ENCODE measurements around the gene STAMBP.
"Not testable (repeated sequence)": the region's sequence is repeated elsewhere in the genome, so short reads cannot be mapped to it uniquely, and the experiment has no call there.

Gene STAMBP

DNA sequence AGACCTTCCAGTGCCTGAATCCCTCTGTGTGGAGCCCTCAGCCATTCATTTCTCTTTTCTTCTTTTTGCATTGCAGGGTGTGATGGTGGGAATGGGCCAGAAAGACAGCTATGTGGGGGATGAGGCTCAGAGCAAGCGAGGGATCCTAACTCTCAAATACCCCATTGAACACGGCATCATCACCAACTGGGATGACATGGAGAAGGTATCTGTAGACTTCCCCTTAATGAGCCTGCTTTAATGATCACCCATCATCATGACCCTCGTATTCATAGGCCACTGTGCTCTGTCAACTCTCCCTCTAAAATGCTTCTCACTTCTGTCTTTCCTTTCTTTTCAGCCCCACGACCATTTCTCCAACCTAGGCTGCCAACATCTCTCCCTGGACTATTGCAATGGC lies 73.5 kb downstream of the STAMBP start:
- DNase-seq (ENCODE audit: low spot score): no peak
- TF ChIP-seq, protein P1, sequence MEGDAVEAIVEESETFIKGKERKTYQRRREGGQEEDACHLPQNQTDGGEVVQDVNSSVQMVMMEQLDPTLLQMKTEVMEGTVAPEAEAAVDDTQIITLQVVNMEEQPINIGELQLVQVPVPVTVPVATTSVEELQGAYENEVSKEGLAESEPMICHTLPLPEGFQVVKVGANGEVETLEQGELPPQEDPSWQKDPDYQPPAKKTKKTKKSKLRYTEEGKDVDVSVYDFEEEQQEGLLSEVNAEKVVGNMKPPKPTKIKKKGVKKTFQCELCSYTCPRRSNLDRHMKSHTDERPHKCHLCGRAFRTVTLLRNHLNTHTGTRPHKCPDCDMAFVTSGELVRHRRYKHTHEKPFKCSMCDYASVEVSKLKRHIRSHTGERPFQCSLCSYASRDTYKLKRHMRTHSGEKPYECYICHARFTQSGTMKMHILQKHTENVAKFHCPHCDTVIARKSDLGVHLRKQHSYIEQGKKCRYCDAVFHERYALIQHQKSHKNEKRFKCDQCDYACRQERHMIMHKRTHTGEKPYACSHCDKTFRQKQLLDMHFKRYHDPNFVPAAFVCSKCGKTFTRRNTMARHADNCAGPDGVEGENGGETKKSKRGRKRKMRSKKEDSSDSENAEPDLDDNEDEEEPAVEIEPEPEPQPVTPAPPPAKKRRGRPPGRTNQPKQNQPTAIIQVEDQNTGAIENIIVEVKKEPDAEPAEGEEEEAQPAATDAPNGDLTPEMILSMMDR (IDR thresholded peaks at IDR 0.05; ENCODE audit: extremely low read depth, missing control alignments): no peak

DNA sequence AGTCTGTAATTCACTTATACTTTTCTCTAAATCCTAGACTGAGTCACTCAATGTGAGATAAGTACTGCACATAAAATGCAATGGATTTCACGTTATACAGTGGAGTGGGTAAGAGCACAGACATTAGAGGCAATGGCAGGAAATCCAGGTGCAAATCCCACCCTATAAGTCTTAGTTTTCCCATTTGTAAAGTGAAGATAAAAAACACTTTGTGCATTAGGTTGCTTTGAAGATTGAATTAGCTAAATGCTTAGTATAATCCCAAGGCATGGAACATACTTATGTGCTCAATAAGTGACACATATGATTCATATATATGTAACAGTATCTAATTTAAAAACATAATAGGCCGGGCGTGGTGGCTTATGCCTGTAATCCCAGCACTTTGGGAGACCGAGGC lies 74.6 kb downstream of the STAMBP start:
- TF ChIP-seq, protein P1 (IDR thresholded peaks at IDR 0.05; ENCODE audit: extremely low read depth, missing control alignments): no peak
- no peak for DNase-seq (ENCODE audit: low spot score)

DNA sequence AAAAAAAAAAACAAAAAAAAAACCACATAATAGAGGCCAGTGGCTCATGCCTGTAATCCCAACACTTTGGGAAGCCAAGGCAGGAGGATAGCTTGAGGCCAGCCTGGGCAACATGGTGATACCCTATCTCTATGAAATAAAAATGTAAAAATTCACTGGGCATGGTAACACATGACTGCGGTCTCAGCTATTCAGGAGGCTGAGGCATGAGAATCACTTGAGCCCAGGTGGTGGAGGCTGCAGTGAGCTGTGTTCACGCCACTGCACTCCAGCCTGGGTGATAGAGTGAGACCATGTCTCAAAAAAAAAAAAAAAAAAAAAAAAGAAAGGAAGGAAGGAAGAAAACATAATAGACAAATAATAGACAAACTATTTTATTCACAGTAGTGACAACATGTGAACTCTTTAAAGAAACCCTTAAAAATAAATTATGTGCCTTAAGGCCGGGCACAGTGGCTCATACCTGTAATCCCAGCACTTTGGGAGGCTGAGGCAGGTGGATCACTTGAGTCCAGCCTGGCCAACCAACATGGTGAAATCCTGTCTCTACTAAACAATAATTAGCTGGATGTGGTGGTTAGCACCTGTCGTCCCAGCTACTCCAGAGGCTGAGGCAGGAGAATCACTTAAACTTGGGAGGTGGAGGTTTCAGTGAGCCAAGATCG lies 75.3 kb downstream of the STAMBP start:
- not testable (repeated sequence) for DNase-seq (ENCODE audit: low spot score)

DNA sequence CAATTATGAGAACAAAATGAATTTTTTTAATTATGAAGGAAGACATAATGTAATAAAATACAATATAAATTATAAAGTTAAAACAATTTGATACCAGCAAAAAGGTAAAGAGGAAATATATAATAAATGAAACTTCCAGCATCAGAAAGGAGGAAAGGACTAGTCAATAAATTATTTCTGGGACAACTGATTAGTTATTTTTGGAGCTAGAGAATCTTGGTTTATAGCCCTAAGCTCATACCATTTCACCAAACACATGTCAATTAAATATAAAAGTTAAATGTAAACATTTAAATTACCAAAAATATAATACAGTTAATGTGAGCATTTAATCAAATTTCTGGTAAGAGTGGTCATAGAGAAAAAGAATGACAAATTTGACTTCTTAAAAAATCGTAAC lies 76.2 kb downstream of the STAMBP start:
- no peak for DNase-seq (ENCODE audit: low spot score)
- TF ChIP-seq, protein P1 (IDR thresholded peaks at IDR 0.05; ENCODE audit: extremely low read depth, missing control alignments): no peak

DNA sequence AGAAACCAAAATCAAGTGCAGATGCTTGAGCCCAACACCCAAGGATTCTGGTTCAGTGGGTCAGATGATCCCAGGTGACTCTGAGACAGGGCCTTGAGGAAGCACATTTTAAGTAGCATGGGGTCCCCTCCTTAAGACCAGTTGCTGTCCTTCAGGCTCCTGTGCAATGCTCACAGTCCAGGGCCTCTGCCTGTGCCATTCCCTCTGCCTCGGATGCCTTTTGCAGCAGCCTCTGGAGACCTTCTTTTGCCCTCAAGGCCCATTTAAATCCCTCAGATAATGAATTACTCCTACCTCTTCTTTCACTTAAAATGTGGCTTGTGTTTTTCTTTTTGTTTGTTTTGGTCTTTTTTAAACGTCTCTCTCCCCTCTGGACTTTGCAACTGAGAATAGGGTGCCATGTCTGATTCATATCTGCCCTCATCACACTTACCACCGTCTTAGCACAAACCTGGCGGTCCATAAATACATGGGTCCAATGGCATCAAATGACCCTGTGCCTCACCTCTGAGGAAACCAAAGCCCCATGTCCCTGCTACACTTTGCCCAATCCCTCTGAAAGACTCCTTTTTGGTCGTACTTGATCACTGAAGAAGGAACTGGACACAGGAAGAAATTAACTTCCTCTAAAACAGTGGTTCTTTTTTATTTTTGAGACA lies 78.2 kb downstream of the STAMBP start:
- DNase-seq (ENCODE audit: low spot score): no peak
- TF ChIP-seq, protein P1 (IDR thresholded peaks at IDR 0.05; ENCODE audit: extremely low read depth, missing control alignments): no peak

DNA sequence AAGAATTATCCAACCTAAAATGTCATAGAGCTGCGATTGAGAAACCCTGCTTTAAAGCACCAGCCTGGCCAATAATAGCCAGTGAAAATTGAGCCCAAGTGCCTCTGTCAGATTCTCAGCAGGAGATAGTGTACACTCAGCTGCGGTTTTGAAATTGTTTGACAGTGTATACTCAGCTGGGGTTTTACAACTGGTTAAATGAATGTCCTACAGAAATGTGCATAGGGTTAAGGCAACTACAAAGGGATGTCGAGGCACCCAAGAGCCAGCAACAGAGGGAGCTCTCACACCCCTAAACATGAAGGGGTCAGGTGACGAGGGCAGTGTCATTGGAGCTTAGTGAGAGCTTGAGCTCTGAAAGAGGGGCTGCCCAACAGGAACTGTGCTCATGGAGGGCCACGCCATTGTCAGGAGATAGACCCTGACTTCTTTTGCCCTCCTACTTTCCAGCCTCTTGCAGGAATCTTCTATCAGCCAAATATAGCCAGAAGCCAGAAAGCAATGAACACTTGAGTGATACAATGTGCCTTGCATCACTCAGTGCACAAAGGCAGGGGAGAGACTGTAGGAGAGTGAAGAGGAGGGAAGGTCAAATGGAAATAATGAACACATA lies 79.2 kb downstream of the STAMBP start:
- DNase-seq (ENCODE audit: low spot score): peak; percentile 73
- TF ChIP-seq, protein P1 (IDR thresholded peaks at IDR 0.05; ENCODE audit: extremely low read depth, missing control alignments): peak; percentile 41

DNA sequence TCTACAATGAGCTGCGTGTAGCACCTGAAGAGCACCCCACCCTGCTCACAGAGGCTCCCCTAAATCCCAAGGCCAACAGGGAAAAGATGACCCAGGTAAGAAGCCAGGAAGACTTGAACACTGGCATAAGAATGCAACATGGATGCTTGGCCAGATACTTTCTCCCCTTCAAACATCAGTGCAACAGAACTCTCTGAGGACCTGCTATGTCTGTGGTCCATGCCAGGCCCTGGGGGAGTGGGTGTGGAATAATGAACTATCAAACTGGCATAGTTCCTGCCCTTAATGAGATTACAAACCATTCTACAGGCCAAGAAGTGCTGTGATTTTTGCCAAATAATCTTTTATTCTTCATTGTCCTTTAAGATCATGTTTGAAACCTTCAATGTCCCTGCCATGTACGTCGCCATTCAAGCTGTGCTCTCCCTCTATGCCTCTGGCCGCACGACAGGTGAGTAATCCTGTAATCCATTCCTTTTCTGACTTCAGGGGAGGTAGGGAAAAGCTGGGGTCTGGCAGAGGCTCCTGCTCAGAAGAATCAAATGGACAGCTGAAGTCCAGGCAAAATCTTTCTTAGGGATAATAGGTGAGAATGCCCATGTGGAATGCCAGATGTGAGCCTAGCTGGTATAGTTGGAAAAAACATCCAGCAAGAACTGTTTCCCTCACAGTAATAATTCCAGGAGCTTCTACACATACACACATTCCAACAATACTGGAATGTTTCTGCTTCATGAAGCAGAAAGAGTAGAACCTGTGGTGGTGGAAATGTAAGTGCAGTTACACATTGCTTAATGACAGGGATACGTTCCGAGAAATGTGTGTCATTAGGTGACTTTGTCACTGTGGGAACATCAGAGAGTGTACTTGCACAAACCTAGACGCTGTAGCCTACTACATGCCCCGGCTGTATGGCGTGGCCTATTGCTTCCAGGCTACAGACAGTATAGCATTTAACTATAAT lies 80.2 kb downstream of the STAMBP start:
- TF ChIP-seq, protein P1 (IDR thresholded peaks at IDR 0.05; ENCODE audit: extremely low read depth, missing control alignments): no peak
- no peak for DNase-seq (ENCODE audit: low spot score)

All from GM20000 (cell line).